Activated naive CD8-positive, alpha-beta T cell treated with anti-CD3 and anti-CD28 coated beads for 36 hours (primary cell): ENCODE results near the gene GNG8. TPM values are rescaled to one million over a fixed set of nuclear protein-coding genes. Genes with fewer than 3 reads are reported as not detected.

Experiments used
- DNase-seq: peaks from one replicate; pipeline ENCODE4 v3.0.0; 2021
- H3K27ac Mint-ChIP-seq: one replicate; pipeline ENCODE4 v1.8.0; 2022; ENCODE audit warnings: mild to moderate bottlenecking, moderate library complexity, mixed read lengths
- H3K27me3 Mint-ChIP-seq: one replicate; pipeline ENCODE4 v1.8.0; 2022; ENCODE audit warnings: mild to moderate bottlenecking, mixed read lengths
- H3K36me3 Mint-ChIP-seq: one replicate; pipeline ENCODE4 v1.8.0; 2021; ENCODE audit warnings: mild to moderate bottlenecking, mixed read lengths
- H3K4me1 Mint-ChIP-seq: one replicate; pipeline ENCODE4 v1.8.0; 2021; ENCODE audit warnings: mixed read lengths
- H3K4me3 Mint-ChIP-seq: one replicate; pipeline ENCODE4 v1.8.0; 2022; ENCODE audit warnings: mild to moderate bottlenecking, moderate library complexity, mixed read lengths
- H3K9me3 Mint-ChIP-seq: one replicate; pipeline ENCODE4 v1.8.0; 2022; ENCODE audit warnings: mixed read lengths
- total RNA-seq, 2 experiments: library from RNA; stranded (reverse); gene quantifications; one replicate each; pipeline ENCODE4 v1.2.3, GENCODE V29; 2021

GNG8 gene
- total RNA-seq, 2 experiments from 2014 or later: 20.4 to 21.3 TPM

GRCh38 chr19:46615966-46616365, 20.0 kb downstream of the GNG8 start:
- peak overlapping the region; percentile 96 for H3K27ac Mint-ChIP-seq
- H3K27me3 Mint-ChIP-seq: no peaks in the 10 kb centered on the region

GRCh38 chr19:46614114-46614722, 21.8 kb downstream of the GNG8 start:
- peaks cover 40% of the 10 kb centered on the region for H3K36me3 Mint-ChIP-seq
- no peaks in the 10 kb centered on the region for H3K9me3 Mint-ChIP-seq
- peaks cover 75% of the 10 kb centered on the region for H3K4me1 Mint-ChIP-seq
- DNase-seq: peak; percentile 80
- peak overlapping the region; percentile 78 for H3K27ac Mint-ChIP-seq
- H3K4me3 Mint-ChIP-seq: peak overlapping the region; percentile 23
- no peaks in the 10 kb centered on the region for H3K27me3 Mint-ChIP-seq

More at GRCh38 chr19:46615966-46616365, 20.0 kb downstream of the GNG8 start:
- H3K9me3 Mint-ChIP-seq: no peaks in the 10 kb centered on the region
- H3K4me3 Mint-ChIP-seq: peak overlapping the region; percentile 43
- DNase-seq: no peak
- H3K4me1 Mint-ChIP-seq: peaks cover 75% of the 10 kb centered on the region
- peaks cover 39% of the 10 kb centered on the region for H3K36me3 Mint-ChIP-seq

GRCh38 chr19:46613525-46613924, 22.5 kb downstream of the GNG8 start:
- Mint-ChIP-seq H3K4me1 (peaks cover 72% of the 10 kb centered on the region), H3K36me3 (peaks cover 36% of the 10 kb centered on the region), H3K27ac (no peak overlapping the region), H3K9me3 (no peaks in the 10 kb centered on the region), H3K27me3 (no peaks in the 10 kb centered on the region), H3K4me3 (no peak overlapping the region)
- DNase-seq: no peak

- DNase-seq: no peak
- Mint-ChIP-seq H3K9me3 (no peaks in the 10 kb centered on the region), H3K4me3 (peak overlapping the region; percentile 43), H3K36me3 (peaks cover 46% of the 10 kb centered on the region), H3K27ac (peak overlapping the region; percentile 86), H3K27me3 (no peaks in the 10 kb centered on the region), H3K4me1 (peaks cover 69% of the 10 kb centered on the region)
Observed at GRCh38 chr19:46611776-46612175, 24.2 kb downstream of the GNG8 start.

- peaks cover 47% of the 10 kb centered on the region for H3K36me3 Mint-ChIP-seq
- no peaks in the 10 kb centered on the region for H3K27me3 Mint-ChIP-seq
- DNase-seq: no peak
- H3K27ac Mint-ChIP-seq: peak overlapping the region; percentile 86
- H3K4me1 Mint-ChIP-seq: peaks cover 70% of the 10 kb centered on the region
- peak overlapping the region; percentile 58 for H3K4me3 Mint-ChIP-seq
- no peaks in the 10 kb centered on the region for H3K9me3 Mint-ChIP-seq
Observed at GRCh38 chr19:46610851-46611770, 24.9 kb downstream of the GNG8 start.

- peak overlapping the region; percentile 86 for H3K27ac Mint-ChIP-seq
Observed at GRCh38 chr19:46610413-46610775, 25.6 kb downstream of the GNG8 start.

GRCh38 chr19:46609511-46610412, 26.2 kb downstream of the GNG8 start:
- Mint-ChIP-seq H3K36me3 (peaks cover 49% of the 10 kb centered on the region), H3K4me1 (peaks cover 67% of the 10 kb centered on the region), H3K9me3 (no peaks in the 10 kb centered on the region), H3K4me3 (no peak overlapping the region), H3K27me3 (no peaks in the 10 kb centered on the region), H3K27ac (no peak overlapping the region)
- DNase-seq: no peak

More at GRCh38 chr19:46610413-46610775, 25.6 kb downstream of the GNG8 start:
- Mint-ChIP-seq H3K4me3 (peak overlapping the region; percentile 58), H3K27me3 (no peaks in the 10 kb centered on the region), H3K36me3 (peaks cover 49% of the 10 kb centered on the region), H3K9me3 (no peaks in the 10 kb centered on the region), H3K4me1 (peaks cover 68% of the 10 kb centered on the region)
- no peak for DNase-seq

- peak overlapping the region; percentile 18 for H3K27ac Mint-ChIP-seq
- no peak overlapping the region for H3K4me3 Mint-ChIP-seq
- no peak for DNase-seq
- peaks cover 49% of the 10 kb centered on the region for H3K36me3 Mint-ChIP-seq
- no peaks in the 10 kb centered on the region for H3K9me3 Mint-ChIP-seq
- H3K4me1 Mint-ChIP-seq: peaks cover 59% of the 10 kb centered on the region
- H3K27me3 Mint-ChIP-seq: no peaks in the 10 kb centered on the region
Observed at GRCh38 chr19:46608581-46609345, 27.2 kb downstream of the GNG8 start.

- peaks cover 54% of the 10 kb centered on the region for H3K36me3 Mint-ChIP-seq
- H3K9me3 Mint-ChIP-seq: no peaks in the 10 kb centered on the region
- DNase-seq: no peak
- no peak overlapping the region for H3K27ac Mint-ChIP-seq
- peaks cover 63% of the 10 kb centered on the region for H3K4me1 Mint-ChIP-seq
- no peaks in the 10 kb centered on the region for H3K27me3 Mint-ChIP-seq
- H3K4me3 Mint-ChIP-seq: no peak overlapping the region
Observed at GRCh38 chr19:46608178-46608577, 27.8 kb downstream of the GNG8 start.

- H3K9me3 Mint-ChIP-seq: no peaks in the 10 kb centered on the region
- H3K27me3 Mint-ChIP-seq: no peaks in the 10 kb centered on the region
- H3K36me3 Mint-ChIP-seq: peaks cover 61% of the 10 kb centered on the region
- no peak overlapping the region for H3K4me3 Mint-ChIP-seq
- peak overlapping the region; percentile 22 for H3K27ac Mint-ChIP-seq
- DNase-seq: no peak
- H3K4me1 Mint-ChIP-seq: peaks cover 64% of the 10 kb centered on the region
Observed at GRCh38 chr19:46607448-46607841, 28.6 kb downstream of the GNG8 start.

- Mint-ChIP-seq H3K4me3 (no peak overlapping the region), H3K4me1 (peaks cover 58% of the 10 kb centered on the region), H3K36me3 (peaks cover 61% of the 10 kb centered on the region), H3K27me3 (no peaks in the 10 kb centered on the region), H3K9me3 (no peaks in the 10 kb centered on the region), H3K27ac (peak overlapping the region; percentile 68)
- no peak for DNase-seq
Observed at GRCh38 chr19:46606681-46607447, 29.1 kb downstream of the GNG8 start.

GRCh38 chr19:46606019-46606418, 30.0 kb downstream of the GNG8 start:
- no peaks in the 10 kb centered on the region for H3K27me3 Mint-ChIP-seq
- no peaks in the 10 kb centered on the region for H3K9me3 Mint-ChIP-seq
- peaks cover 56% of the 10 kb centered on the region for H3K36me3 Mint-ChIP-seq
- peaks cover 49% of the 10 kb centered on the region for H3K4me1 Mint-ChIP-seq
- no peak for DNase-seq
- peak overlapping the region; percentile 68 for H3K27ac Mint-ChIP-seq
- H3K4me3 Mint-ChIP-seq: no peak overlapping the region

- Mint-ChIP-seq H3K4me3 (no peak overlapping the region), H3K36me3 (peaks cover 49% of the 10 kb centered on the region), H3K27me3 (no peaks in the 10 kb centered on the region), H3K9me3 (no peaks in the 10 kb centered on the region), H3K4me1 (peaks cover 43% of the 10 kb centered on the region), H3K27ac (no peak overlapping the region)
- no peak for DNase-seq
Observed at GRCh38 chr19:46605356-46605821, 30.6 kb downstream of the GNG8 start.
